ENCODE measurements around the gene ACTN4.
"Not testable (repeated sequence)": the region's sequence is repeated elsewhere in the genome, so short reads cannot be mapped to it uniquely, and the experiment has no call there.

Gene ACTN4

GRCh38 chr19:38619361-38620174 is 27.9 kb upstream of the ACTN4 start:
- Histone ChIP-seq H3K9ac (ENCODE audit: low read length) (peak overlapping the region; percentile 95), H3K4me3 (ENCODE audit: low read depth in 1 of 2, low read length in 2 of 2) (peak overlapping the region; percentile 70 to 97), H3K36me3 (ENCODE audit: insufficient read depth, low read length) (peaks cover 32% of the 10 kb centered on the region), H3K9me3 (ENCODE audit: low read length) (no peaks in the 10 kb centered on the region), H3K4me1 (ENCODE audit: insufficient read depth, low read length) (peaks cover 19% of the 10 kb centered on the region), H3K27ac (ENCODE audit: low read depth, low read length) (peak overlapping the region; percentile 76), H3K27me3 (ENCODE audit: control insufficient read depth in 1 of 2, insufficient read depth in 2 of 2, low read length in 2 of 2) (no peaks in the 10 kb centered on the region)

GRCh38 chr19:38624822-38625221 is 22.6 kb upstream of the ACTN4 start:
- Histone ChIP-seq H3K9ac (ENCODE audit: low read length) (no peak overlapping the region), H3K4me1 (ENCODE audit: insufficient read depth, low read length) (peaks cover 6% of the 10 kb centered on the region), H3K4me3 (ENCODE audit: low read depth in 1 of 2, low read length in 2 of 2) (no peak overlapping the region), H3K9me3 (ENCODE audit: low read length) (no peaks in the 10 kb centered on the region), H3K27me3 (ENCODE audit: control insufficient read depth in 1 of 2, insufficient read depth in 2 of 2, low read length in 2 of 2) (no peaks in the 10 kb centered on the region), H3K27ac (ENCODE audit: low read depth, low read length) (no peak overlapping the region), H3K36me3 (ENCODE audit: insufficient read depth, low read length) (peaks cover 69% of the 10 kb centered on the region)

DNA sequence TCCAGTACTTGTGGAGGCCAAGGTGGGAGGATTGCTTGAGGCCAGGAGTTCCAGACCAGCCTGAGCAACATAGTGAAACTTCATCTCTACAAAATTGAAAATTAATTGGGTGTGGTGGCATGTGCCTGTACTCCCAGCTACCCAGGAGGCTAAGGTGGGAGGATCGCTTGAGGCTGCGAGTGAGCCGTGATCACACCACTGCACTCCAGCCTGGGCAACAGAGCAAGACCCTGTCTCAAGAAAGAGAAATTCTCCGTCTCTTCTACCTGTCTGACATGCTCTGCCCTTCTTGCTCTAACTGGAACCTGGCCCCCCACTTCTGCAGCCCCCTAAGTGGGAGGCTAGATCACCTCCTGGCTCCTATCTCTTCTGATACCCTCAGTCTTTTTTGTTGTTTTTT is 21.0 kb upstream of the ACTN4 start:
- Histone ChIP-seq H3K4me3 (ENCODE audit: low read depth in 1 of 2, low read length in 2 of 2) (no peak overlapping the region), H3K9ac (ENCODE audit: low read length) (no peak overlapping the region), H3K9me3 (ENCODE audit: low read length) (no peaks in the 10 kb centered on the region), H3K36me3 (ENCODE audit: insufficient read depth, low read length) (peaks cover 65% of the 10 kb centered on the region), H3K27ac (ENCODE audit: low read depth, low read length) (no peak overlapping the region), H3K27me3 (ENCODE audit: control insufficient read depth in 1 of 2, insufficient read depth in 2 of 2, low read length in 2 of 2) (no peaks in the 10 kb centered on the region), H3K4me1 (ENCODE audit: insufficient read depth, low read length) (no peaks in the 10 kb centered on the region)

DNA sequence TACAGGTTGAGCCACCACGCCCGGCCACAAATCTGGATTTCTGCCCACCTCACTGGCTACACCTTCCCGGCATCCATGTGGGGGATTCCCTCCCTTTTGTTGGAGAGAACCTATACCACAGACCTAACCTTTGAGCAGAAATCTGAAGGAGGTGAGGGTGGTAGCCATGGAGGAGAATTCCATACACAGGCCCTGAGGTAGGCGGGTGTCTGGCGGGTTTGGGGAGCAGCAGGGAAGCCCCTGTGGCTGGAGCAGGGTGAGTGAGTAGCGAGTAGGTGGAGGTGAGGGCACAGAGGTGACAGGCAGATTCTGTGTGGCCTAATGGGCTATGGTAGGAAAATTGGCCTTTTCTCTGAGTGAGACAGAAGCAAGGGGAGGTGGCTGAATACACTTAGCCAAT is 17.9 kb upstream of the ACTN4 start:
- Histone ChIP-seq H3K9ac (ENCODE audit: low read length) (no peak overlapping the region), H3K27me3 (ENCODE audit: control insufficient read depth in 1 of 2, insufficient read depth in 2 of 2, low read length in 2 of 2) (no peaks in the 10 kb centered on the region), H3K4me3 (ENCODE audit: low read depth in 1 of 2, low read length in 2 of 2) (no peak overlapping the region), H3K36me3 (ENCODE audit: insufficient read depth, low read length) (peaks cover 63% of the 10 kb centered on the region), H3K27ac (ENCODE audit: low read depth, low read length) (no peak overlapping the region), H3K4me1 (ENCODE audit: insufficient read depth, low read length) (no peaks in the 10 kb centered on the region), H3K9me3 (ENCODE audit: low read length) (no peaks in the 10 kb centered on the region)

DNA sequence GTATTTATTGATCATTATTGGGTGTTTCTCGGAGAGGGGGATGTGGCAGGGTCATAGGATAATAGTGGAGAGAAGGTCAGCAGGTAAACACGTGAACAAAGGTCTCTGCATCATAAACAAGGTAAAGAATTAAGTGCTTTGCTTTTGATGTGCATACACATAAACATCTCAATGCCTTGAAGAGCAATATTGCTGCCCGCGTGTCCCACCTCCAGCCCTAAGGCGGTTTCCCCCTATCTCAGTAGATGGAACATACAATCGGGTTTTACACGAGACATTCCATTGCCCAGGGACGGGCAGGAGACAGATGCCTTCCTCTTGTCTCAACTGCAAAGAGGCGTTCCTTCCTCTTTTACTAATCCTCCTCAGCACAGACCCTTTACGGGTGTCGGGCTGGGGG is 16.1 kb upstream of the ACTN4 start:
- not testable (repeated sequence) for H3K9ac ChIP-seq (ENCODE audit: low read length); H3K9me3 ChIP-seq (ENCODE audit: low read length); H3K27me3 ChIP-seq (ENCODE audit: control insufficient read depth in 1 of 2, insufficient read depth in 2 of 2, low read length in 2 of 2); H3K4me3 ChIP-seq (ENCODE audit: low read depth in 1 of 2, low read length in 2 of 2); H3K4me1 ChIP-seq (ENCODE audit: insufficient read depth, low read length); H3K27ac ChIP-seq (ENCODE audit: low read depth, low read length)
- H3K36me3 ChIP-seq (ENCODE audit: insufficient read depth, low read length), result peaks cover 67% of the 10 kb centered on the region

DNA sequence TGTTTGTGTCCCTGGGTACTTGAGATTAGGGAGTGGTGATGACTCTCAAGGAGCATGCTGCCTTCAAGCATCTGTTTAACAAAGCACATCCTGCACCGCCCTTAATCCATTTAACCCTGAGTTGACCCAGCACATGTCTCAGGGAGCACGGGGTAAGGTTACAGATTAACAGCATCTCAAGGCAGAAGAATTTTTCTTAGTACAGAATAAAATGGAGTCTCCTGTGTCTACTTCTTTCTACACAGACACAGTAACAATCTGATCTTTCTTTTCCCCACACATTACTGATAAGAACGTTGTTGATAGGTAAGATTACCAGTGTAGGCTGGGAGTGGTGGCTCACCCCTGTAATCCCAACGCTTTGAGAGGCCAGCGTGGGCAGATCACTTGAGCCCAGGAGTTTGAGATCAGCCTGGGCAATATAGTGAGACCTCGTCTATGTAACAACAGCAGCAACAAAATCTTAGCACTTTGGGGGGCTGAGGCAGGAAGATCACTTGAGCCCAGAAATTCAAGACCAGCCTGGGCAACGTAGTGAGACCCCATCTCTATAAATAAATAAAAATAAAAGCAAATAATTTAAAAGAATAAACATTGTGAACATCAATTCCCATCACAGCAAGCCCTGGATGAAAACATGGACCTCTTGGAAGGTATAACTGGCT is 15.5 kb upstream of the ACTN4 start:
- H3K27ac ChIP-seq (ENCODE audit: low read depth, low read length), result not testable (repeated sequence)

GRCh38 chr19:38632476-38633213 is 14.8 kb upstream of the ACTN4 start:
- no peak overlapping the region for H3K9ac ChIP-seq (ENCODE audit: low read length)

More for the DNA sequence above, 15.5 kb upstream of the ACTN4 start:
- not testable (repeated sequence) for H3K4me3 ChIP-seq (ENCODE audit: low read depth in 1 of 2, low read length in 2 of 2); H3K9me3 ChIP-seq (ENCODE audit: low read length); H3K4me1 ChIP-seq (ENCODE audit: insufficient read depth, low read length); H3K9ac ChIP-seq (ENCODE audit: low read length); H3K27me3 ChIP-seq (ENCODE audit: control insufficient read depth in 1 of 2, insufficient read depth in 2 of 2, low read length in 2 of 2)
- H3K36me3 ChIP-seq (ENCODE audit: insufficient read depth, low read length), result peaks cover 67% of the 10 kb centered on the region

DNA sequence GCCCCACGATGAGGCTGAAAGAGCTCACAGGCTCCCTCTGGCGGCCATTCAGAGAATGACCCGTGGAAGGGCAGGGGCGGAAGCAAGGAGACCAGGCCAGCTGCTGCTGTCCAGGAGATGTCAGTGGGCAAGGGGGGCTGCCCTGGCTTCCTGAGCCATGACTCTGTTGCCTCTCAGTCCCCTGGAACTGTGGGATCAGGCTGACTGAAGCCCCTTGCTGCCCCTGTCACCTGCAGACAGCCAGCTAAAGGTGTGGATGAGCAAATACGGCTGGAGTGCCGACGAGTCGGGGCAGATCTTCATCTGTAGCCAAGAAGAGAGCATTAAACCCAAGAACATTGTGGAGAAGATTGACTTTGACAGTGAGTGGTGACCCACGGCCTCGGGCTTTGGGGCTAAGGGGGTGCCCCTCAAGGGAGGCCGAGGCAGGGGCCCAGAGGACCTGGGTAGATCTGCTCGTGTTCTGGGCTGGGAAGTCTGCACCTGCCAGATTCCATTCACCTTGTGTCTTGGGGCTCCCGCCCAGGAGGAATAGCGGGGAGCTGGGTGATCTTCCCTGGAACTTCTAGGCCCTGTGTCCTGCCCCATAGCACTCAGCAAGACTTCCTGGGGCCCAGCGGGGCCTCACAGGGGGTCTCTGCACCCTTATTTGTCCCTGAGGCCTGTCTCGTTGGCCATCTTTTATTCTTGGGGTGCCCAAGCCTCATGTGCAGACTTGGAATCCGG is 12.5 kb upstream of the ACTN4 start:
- H3K4me1 ChIP-seq (ENCODE audit: insufficient read depth, low read length), result peaks cover 3% of the 10 kb centered on the region
- no peak overlapping the region for H3K27ac ChIP-seq (ENCODE audit: low read depth, low read length)
- H3K36me3 ChIP-seq (ENCODE audit: insufficient read depth, low read length), result peaks cover 52% of the 10 kb centered on the region
- no peak overlapping the region for H3K9ac ChIP-seq (ENCODE audit: low read length)
- no peaks in the 10 kb centered on the region for H3K9me3 ChIP-seq (ENCODE audit: low read length)
- no peaks in the 10 kb centered on the region for H3K27me3 ChIP-seq (ENCODE audit: control insufficient read depth in 1 of 2, insufficient read depth in 2 of 2, low read length in 2 of 2)
- no peak overlapping the region for H3K4me3 ChIP-seq (ENCODE audit: low read depth in 1 of 2, low read length in 2 of 2)

More at GRCh38 chr19:38632476-38633213, 14.8 kb upstream of the ACTN4 start:
- H3K4me3 ChIP-seq (ENCODE audit: low read depth in 1 of 2, low read length in 2 of 2), result no peak overlapping the region
- no peaks in the 10 kb centered on the region for H3K27me3 ChIP-seq (ENCODE audit: control insufficient read depth in 1 of 2, insufficient read depth in 2 of 2, low read length in 2 of 2)
- H3K27ac ChIP-seq (ENCODE audit: low read depth, low read length), result no peak overlapping the region
- peaks cover 62% of the 10 kb centered on the region for H3K36me3 ChIP-seq (ENCODE audit: insufficient read depth, low read length)
- H3K9me3 ChIP-seq (ENCODE audit: low read length), result no peaks in the 10 kb centered on the region
- peaks cover 3% of the 10 kb centered on the region for H3K4me1 ChIP-seq (ENCODE audit: insufficient read depth, low read length)

- H3K4me3 ChIP-seq (ENCODE audit: low read depth in 1 of 2, low read length in 2 of 2), result no peak overlapping the region
- H3K9me3 ChIP-seq (ENCODE audit: low read length), result no peaks in the 10 kb centered on the region
- H3K4me1 ChIP-seq (ENCODE audit: insufficient read depth, low read length), result peaks cover 3% of the 10 kb centered on the region
- H3K36me3 ChIP-seq (ENCODE audit: insufficient read depth, low read length), result peaks cover 48% of the 10 kb centered on the region
- no peak overlapping the region for H3K27ac ChIP-seq (ENCODE audit: low read depth, low read length)
- no peaks in the 10 kb centered on the region for H3K27me3 ChIP-seq (ENCODE audit: control insufficient read depth in 1 of 2, insufficient read depth in 2 of 2, low read length in 2 of 2)
- H3K9ac ChIP-seq (ENCODE audit: low read length), result no peak overlapping the region
These were observed 11.7 kb upstream of the ACTN4 start for GRCh38 chr19:38635483-38636399.

GRCh38 chr19:38638461-38638860 is 9.0 kb upstream of the ACTN4 start:
- Histone ChIP-seq H3K36me3 (ENCODE audit: insufficient read depth, low read length) (peaks cover 28% of the 10 kb centered on the region), H3K27ac (ENCODE audit: low read depth, low read length) (no peak overlapping the region), H3K9me3 (ENCODE audit: low read length) (no peaks in the 10 kb centered on the region), H3K9ac (ENCODE audit: low read length) (no peak overlapping the region), H3K4me3 (ENCODE audit: low read depth in 1 of 2, low read length in 2 of 2) (no peak overlapping the region), H3K27me3 (ENCODE audit: control insufficient read depth in 1 of 2, insufficient read depth in 2 of 2, low read length in 2 of 2) (no peaks in the 10 kb centered on the region), H3K4me1 (ENCODE audit: insufficient read depth, low read length) (peaks cover 3% of the 10 kb centered on the region)

Data from muscle layer of colon (tissue), 2 donors.